ENCODE results near the gene ZSWIM3.

ZSWIM3 gene

GRCh38 chr20:45890077-45890984 lies 32.9 kb downstream of the ZSWIM3 start:
- DNase-seq (ENCODE audit: low read depth, low spot score): peak; percentile 84
- in situ Hi-C loops (cut with HindIII; ENCODE audit: low sequenced_read_pairs): no loop called here
- H3K4me3 ChIP-seq (ENCODE audit: low read depth, low read length): peak overlapping the region; percentile 80
- peak; percentile 87 for TF ChIP-seq CTCF (IDR thresholded peaks at IDR 0.05; ENCODE audit: low read depth, low read length)

- peak within 1 kb of the TSS; percentile 80 for H3K4me3 ChIP-seq (ENCODE audit: low read depth, low read length)
- peak; percentile 90 for DNase-seq (ENCODE audit: low read depth, low spot score)
- no peak for TF ChIP-seq CTCF (IDR thresholded peaks at IDR 0.05; ENCODE audit: low read depth, low read length)
- in situ Hi-C loops (cut with HindIII; ENCODE audit: low sequenced_read_pairs): no loop called here
Observed at GRCh38 chr20:45890985-45891983, 33.9 kb downstream of the ZSWIM3 start, which contains the start of the genes CTSA and NEURL2. TSS of gene CTSA (plus strand) at chr20:45891335. CDS start at chr20:45891569, 234 bp downstream. TSS of gene NEURL2 (minus strand) at chr20:45891208. CDS start at chr20:45890991, 217 bp downstream.

GRCh38 chr20:45892049-45892825 lies 34.8 kb downstream of the ZSWIM3 start:
- peak; percentile 33 for TF ChIP-seq CTCF (IDR thresholded peaks at IDR 0.05; ENCODE audit: low read depth, low read length)
- DNase-seq (ENCODE audit: low read depth, low spot score): no peak
- H3K4me3 ChIP-seq (ENCODE audit: low read depth, low read length): peak overlapping the region; percentile 80
- in situ Hi-C loops (cut with HindIII; ENCODE audit: low sequenced_read_pairs): no loop called here

GRCh38 chr20:45892828-45893500 lies 35.5 kb downstream of the ZSWIM3 start:
- no peak for DNase-seq (ENCODE audit: low read depth, low spot score)
- H3K4me3 ChIP-seq (ENCODE audit: low read depth, low read length): no peak overlapping the region
- in situ Hi-C loops (cut with HindIII; ENCODE audit: low sequenced_read_pairs): no loop called here
- TF ChIP-seq CTCF (IDR thresholded peaks at IDR 0.05; ENCODE audit: low read depth, low read length): no peak

- TF ChIP-seq CTCF (IDR thresholded peaks at IDR 0.05; ENCODE audit: low read depth, low read length): no peak
- DNase-seq (ENCODE audit: low read depth, low spot score): peak; percentile 28
- in situ Hi-C loops (cut with HindIII; ENCODE audit: low sequenced_read_pairs): no loop called here
- H3K4me3 ChIP-seq (ENCODE audit: low read depth, low read length): no peak overlapping the region
Observed at GRCh38 chr20:45893831-45894230, 36.4 kb downstream of the ZSWIM3 start.

Data from astrocyte of the spinal cord (primary cell).